T-helper 1 cell treated with Interleukin-12 subunit alpha and Interleukin-12 subunit beta and Interleukin-4 antibody, amounts not matched to agents 30 μg/mL and 1 μg/mL, for 36 hours (primary cell): Measurements from ENCODE around the gene FKBP14.

Experiments used
- H3K27ac Mint-ChIP-seq: one replicate; pipeline ENCODE4 v1.8.0; 2021; ENCODE audit warnings: mild to moderate bottlenecking, mixed read lengths
- H3K27me3 Mint-ChIP-seq: one replicate; pipeline ENCODE4 v1.8.0; 2021; ENCODE audit warnings: low read depth, mixed read lengths
- H3K36me3 Mint-ChIP-seq: one replicate; pipeline ENCODE4 v1.8.0; 2021; ENCODE audit warnings: low read depth, mixed read lengths
- H3K4me1 Mint-ChIP-seq: one replicate; pipeline ENCODE4 v1.8.0; 2021; ENCODE audit warnings: low read depth, mixed read lengths
- H3K4me3 Mint-ChIP-seq: one replicate; pipeline ENCODE4 v1.8.0; 2021; ENCODE audit warnings: mild to moderate bottlenecking, moderate library complexity, mixed read lengths
- H3K9me3 Mint-ChIP-seq: one replicate; pipeline ENCODE4 v1.8.0; 2021; ENCODE audit warnings: mixed read lengths

The FKBP14 gene

DNA sequence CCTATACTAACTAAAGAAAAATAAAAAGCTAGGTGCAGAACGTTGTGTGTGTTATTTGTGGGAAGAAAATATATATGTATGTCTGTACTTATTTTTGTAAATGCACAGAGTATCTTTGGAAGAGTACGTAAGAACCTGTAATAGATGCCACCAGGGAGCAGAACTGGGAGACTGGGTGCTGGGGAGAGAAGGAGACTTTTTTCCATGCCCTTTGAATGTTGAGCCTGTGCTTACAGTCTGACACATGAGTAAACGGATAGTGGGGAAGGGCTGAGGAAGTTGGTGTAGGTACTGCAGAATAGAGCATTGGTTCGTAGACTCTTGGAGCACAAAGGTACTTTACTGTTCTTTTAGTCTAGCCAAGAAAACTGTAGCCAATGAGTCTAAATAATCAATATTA lies 35.6 kb downstream of the FKBP14 start:
- peaks cover 58% of the 10 kb centered on the region for H3K27me3 Mint-ChIP-seq
- H3K4me1 Mint-ChIP-seq: no peaks in the 10 kb centered on the region
- H3K9me3 Mint-ChIP-seq: peaks cover 4% of the 10 kb centered on the region
- H3K36me3 Mint-ChIP-seq: no peaks in the 10 kb centered on the region
- no peak overlapping the region for H3K27ac Mint-ChIP-seq
- H3K4me3 Mint-ChIP-seq: peak overlapping the region; percentile 43

DNA sequence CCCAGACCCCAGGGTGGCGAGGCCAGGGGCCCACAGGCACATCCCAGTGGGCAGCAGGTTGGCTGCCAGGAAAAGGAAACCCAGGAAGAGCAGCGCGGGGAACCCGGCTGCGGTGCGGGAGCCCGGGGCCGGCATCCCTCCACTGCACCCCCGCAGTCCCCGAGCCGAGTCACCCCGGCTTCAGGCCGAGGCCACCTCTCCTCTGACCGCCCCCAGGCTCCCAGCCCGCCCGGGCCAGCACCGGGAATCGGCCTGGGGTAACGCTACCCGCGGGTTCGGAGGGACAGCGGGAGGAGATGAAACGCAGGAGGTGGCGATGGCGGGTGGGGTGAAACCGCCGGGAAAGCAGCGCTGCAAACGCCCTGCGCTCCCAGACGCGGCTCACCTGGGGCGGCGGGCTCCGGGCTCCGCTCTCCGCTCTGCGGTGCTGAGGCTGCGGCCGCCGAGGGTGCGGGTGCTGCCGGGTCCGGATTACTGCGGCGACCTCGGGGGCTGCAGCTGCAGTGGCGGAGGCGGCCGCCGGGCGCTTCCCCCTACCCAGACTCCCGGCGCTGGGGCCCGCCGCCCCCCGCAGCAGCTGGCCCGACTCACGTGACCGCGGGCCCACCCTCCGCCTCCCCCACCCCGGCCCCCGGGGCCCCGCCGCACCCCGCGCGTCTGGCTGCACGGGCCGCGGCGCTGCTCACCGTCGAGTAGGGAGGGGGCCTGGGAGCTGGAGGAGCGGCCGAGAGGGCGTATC lies 37.1 kb downstream of the FKBP14 start, which contains the start of gene SCRN1:
SCRN1 (minus strand) TSS at position 545 of the 739 bp plus-strand sequence. CDS start 20,734 bp downstream, outside the sequence.
- H3K36me3 Mint-ChIP-seq: no peaks in the 10 kb centered on the region
- peaks cover 4% of the 10 kb centered on the region for H3K9me3 Mint-ChIP-seq
- H3K4me3 Mint-ChIP-seq: peak within 1 kb of the TSS; percentile 53
- H3K27me3 Mint-ChIP-seq: peaks cover 62% of the 10 kb centered on the region
- H3K4me1 Mint-ChIP-seq: peaks cover 3% of the 10 kb centered on the region
- H3K27ac Mint-ChIP-seq: no peak within 1 kb of the TSS

DNA sequence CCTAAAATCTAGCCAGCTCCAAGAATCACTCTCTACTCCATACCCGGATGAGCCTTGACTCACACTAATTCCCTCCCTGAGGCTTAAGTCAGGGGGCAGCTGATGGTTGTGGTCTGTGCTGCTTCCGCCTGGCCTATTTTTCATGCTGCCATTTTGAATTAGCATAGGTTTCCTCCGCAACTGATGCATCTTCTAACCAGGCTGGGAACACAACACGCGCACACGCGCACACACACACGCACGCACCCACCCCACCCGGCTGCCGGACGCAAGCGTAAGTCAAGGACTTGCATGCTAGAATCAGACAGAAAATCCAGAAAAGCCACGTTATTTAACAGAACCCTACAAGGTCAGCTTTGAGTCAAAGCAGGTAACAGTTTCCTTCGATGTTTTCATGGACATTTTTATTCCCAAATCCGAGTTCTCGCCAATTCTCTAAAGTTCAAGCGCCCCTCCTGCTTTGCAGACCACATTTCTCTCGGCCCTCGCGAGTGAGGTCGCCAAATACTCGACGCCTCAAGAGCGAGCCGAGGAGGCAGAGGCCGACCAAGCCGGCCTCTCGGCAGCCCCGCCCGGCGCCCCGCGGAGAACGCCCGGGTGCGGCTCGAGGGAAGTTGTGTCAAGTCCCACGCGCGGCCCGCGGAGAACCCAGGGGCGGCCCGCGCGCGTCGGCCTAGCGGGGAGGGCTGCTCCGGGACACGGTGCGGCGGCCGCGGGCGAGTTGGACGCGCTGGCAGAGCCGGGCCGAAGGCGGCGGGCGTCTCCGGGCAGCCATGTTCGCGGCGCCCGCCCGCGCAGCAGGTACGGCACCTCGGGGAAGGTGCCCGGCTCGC lies 37.9 kb downstream of the FKBP14 start:
- H3K4me3 Mint-ChIP-seq: peak overlapping the region; percentile 49
- H3K36me3 Mint-ChIP-seq: no peaks in the 10 kb centered on the region
- H3K27me3 Mint-ChIP-seq: peaks cover 61% of the 10 kb centered on the region
- no peak overlapping the region for H3K27ac Mint-ChIP-seq
- H3K4me1 Mint-ChIP-seq: peaks cover 3% of the 10 kb centered on the region
- peaks cover 4% of the 10 kb centered on the region for H3K9me3 Mint-ChIP-seq

DNA sequence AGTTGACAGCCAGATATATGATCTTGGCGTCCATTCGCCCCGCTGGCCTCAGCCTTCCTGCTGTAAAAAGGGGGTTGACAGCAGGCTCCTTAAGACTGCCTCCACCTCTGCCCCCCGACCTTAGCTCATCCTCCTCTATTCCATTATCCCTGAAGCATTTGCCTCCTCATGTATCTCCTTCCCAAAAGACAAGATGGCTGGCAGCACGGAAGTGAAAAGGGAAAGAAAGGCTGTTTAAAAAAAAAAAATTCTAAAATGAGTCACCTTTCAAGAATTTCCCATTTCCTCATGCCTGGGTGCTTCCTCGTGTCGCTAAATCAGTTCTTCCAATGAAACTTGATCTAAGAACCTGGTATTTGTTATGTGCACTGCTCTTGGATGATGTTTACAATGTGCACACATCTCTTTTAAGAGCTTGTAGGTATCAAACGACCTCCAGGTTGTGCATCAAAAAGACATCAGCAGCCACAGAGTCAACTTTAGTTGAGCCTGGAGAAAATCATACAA lies 38.6 kb downstream of the FKBP14 start:
- Mint-ChIP-seq H3K9me3 (no peaks in the 10 kb centered on the region), H3K27me3 (peaks cover 59% of the 10 kb centered on the region), H3K36me3 (no peaks in the 10 kb centered on the region), H3K4me1 (peaks cover 3% of the 10 kb centered on the region), H3K4me3 (no peak overlapping the region), H3K27ac (no peak overlapping the region)

DNA sequence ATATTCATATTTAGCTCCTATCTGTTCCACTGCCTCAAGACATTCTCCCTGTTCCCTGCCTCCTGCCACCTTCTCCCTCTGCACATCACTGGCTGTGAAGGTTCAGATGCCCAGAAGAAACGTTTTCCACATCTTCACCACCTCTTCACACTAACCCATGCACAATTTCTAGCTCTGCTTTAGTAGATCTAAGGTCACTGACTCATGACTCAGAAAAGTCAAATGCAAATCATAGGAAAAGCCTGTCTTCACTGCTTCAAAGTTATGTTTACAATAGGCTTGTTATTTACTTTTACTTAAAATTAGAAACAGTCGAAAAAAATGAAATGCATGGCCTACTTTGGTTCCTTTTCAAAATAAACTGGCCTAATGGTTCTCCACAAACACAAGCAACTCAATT lies 39.4 kb downstream of the FKBP14 start:
- Mint-ChIP-seq H3K4me3 (no peak overlapping the region), H3K27me3 (peaks cover 55% of the 10 kb centered on the region), H3K27ac (no peak overlapping the region)

DNA sequence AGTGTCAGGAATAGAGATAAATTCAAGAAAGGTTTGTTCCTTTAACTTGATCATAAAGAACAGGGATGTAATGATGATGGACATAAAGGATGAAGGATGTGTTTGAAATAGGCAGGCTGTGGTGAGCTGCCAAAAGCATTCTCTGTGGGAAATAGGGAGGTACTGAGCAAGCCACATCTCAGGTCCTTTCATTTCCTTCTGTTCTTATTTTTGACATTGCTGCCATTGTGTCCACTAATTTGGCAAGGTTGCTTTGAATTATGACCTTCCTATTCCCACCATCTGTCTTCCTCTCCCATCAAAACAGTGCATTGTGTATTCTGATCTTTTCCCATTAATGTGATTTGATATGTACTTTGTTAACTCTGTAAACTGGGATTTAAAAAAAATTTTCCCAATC lies 46.4 kb downstream of the FKBP14 start:
- no peaks in the 10 kb centered on the region for H3K36me3 Mint-ChIP-seq

More for the DNA sequence above, 39.4 kb downstream of the FKBP14 start:
- Mint-ChIP-seq H3K36me3 (no peaks in the 10 kb centered on the region), H3K9me3 (no peaks in the 10 kb centered on the region), H3K4me1 (peaks cover 3% of the 10 kb centered on the region)

DNA sequence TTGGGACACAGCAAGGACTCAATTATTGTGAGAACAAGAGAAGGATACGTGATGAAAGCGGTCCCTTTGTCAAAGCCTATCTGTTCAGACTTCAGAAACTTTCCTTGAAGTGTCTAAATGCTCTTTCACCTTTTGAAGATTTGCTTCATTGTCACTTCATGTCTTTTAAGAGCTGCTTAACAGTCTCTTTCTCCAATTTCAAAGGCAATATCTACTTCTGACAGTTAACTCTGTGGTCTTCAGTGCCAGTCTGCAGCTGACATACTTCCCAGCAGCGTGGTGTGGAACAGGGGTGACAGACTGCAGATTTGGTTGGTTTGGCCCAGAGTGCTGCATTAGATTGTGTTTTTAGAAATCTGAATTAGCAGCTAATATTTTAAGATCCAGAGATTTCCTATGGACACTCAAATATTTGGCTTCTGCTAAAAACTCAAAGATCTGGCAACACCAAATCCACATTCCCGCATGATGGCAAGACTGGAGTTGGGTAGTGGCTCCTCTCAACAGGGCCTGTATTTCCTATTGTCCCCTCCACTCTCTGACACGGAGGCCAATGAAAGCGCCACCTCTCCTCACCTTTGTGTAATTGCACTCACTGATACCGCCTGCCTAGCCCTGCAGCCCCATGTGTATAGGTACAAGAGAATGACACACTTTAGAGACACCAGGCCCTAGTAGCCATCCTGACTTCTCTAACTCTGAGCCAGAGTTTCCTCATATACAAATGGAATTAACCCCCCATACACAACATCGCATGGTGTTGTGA lies 48.4 kb downstream of the FKBP14 start:
- H3K4me1 Mint-ChIP-seq: no peaks in the 10 kb centered on the region
- H3K9me3 Mint-ChIP-seq: no peaks in the 10 kb centered on the region
- H3K27me3 Mint-ChIP-seq: peaks cover 25% of the 10 kb centered on the region
- no peak overlapping the region for H3K27ac Mint-ChIP-seq
- no peaks in the 10 kb centered on the region for H3K36me3 Mint-ChIP-seq
- no peak overlapping the region for H3K4me3 Mint-ChIP-seq

More for the DNA sequence above, 46.4 kb downstream of the FKBP14 start:
- no peak overlapping the region for H3K27ac Mint-ChIP-seq
- no peaks in the 10 kb centered on the region for H3K9me3 Mint-ChIP-seq
- H3K27me3 Mint-ChIP-seq: peaks cover 30% of the 10 kb centered on the region
- H3K4me3 Mint-ChIP-seq: no peak overlapping the region
- no peaks in the 10 kb centered on the region for H3K4me1 Mint-ChIP-seq

DNA sequence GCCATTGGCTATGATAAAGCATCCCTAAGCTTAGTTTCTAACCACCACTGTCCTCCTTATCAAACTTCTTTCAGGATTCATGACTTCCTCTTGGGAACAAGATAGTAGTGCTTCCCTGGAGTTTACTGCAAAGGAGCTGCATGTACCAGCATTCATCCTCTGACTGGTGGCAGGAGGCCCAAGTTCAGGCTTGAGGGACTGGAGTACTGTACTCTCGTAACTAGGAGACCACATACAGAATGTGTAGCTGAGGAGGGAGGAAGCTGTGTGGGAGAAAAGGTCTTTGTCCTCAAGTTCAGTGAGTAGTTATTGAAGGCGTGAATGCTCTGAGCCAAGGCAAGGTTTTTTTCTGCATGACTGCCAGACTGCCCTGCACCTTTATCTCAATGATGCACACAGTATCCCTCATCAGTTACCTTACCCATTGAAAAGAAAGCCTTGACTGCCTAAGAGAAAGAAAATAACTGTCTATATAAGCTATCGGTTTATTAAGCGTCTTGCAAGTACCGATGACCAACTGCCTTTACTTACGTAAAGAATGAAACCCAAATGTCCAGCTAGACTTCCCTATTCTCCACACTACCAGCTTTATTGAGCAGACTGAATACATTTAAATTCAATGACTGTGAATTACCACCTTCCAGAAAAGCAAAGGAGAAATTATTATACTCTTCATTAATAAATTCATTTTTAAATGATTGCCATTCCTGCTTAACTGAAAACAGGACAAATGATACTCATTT lies 49.7 kb downstream of the FKBP14 start:
- Mint-ChIP-seq H3K9me3 (no peaks in the 10 kb centered on the region), H3K27ac (no peak overlapping the region), H3K36me3 (no peaks in the 10 kb centered on the region), H3K4me1 (no peaks in the 10 kb centered on the region), H3K27me3 (peaks cover 22% of the 10 kb centered on the region), H3K4me3 (no peak overlapping the region)

DNA sequence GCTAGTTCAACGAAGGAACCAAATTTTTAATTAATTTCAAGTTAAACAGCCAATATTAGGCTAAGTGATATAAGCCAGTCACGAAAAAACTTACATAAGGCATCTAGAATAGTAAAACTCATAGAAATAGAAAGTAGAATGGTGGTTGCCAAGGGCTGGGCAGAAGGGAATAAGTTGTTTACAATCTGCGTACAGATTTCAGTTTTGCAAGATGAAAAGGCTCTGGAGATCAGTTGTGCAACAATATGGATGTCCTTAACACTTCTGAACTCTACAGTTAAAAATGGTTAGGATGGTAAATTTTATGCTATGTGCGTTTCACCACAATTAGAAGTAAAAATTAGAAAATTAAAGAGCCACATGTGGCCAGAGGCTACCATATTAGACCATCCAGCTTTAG lies 50.2 kb downstream of the FKBP14 start:
- Mint-ChIP-seq H3K27ac (no peak overlapping the region), H3K27me3 (peaks cover 22% of the 10 kb centered on the region), H3K9me3 (no peaks in the 10 kb centered on the region), H3K4me3 (no peak overlapping the region), H3K36me3 (no peaks in the 10 kb centered on the region), H3K4me1 (no peaks in the 10 kb centered on the region)

DNA sequence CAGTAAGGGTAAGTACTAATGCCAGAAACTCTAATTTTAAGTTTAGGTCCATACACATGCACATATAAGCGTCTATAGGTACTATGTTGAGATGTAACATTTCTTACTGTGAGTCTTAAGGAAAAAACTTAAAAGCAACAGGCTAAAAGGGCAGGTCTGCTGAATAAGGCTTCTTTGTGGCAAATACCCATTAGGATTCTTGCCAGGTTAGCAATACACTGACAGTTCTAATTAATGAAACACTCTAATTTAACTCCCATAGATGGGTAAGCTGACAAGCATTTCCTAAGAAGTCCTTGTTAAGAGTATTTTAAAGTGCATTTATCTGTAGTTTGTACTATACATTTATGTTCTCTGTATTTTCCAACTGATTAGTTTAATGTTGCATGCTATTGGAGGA lies 50.9 kb downstream of the FKBP14 start:
- Mint-ChIP-seq H3K27ac (no peak overlapping the region), H3K4me1 (no peaks in the 10 kb centered on the region), H3K36me3 (no peaks in the 10 kb centered on the region), H3K27me3 (peaks cover 19% of the 10 kb centered on the region), H3K9me3 (no peaks in the 10 kb centered on the region), H3K4me3 (no peak overlapping the region)

DNA sequence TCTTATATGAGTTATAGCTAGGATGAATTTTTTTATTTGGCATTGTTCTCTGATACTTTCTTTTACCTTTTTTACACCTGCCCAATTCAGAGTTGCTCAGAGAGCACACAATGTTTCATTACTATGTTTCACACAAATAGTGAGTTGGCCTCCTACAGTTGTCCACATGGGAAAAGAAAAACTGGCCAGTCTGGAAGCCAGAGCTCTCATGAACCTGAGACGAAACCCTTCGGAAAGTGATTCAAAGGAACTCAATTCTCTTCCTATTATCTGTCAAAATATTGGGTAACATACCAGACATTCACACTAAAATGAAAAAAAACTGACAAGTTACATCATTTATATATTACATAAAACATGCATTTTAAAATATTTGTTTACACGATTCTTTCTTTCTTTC lies 52.2 kb downstream of the FKBP14 start:
- H3K4me1 Mint-ChIP-seq: no peaks in the 10 kb centered on the region
- no peaks in the 10 kb centered on the region for H3K36me3 Mint-ChIP-seq
- no peak overlapping the region for H3K27ac Mint-ChIP-seq
- peaks cover 13% of the 10 kb centered on the region for H3K27me3 Mint-ChIP-seq
- H3K4me3 Mint-ChIP-seq: no peak overlapping the region
- no peaks in the 10 kb centered on the region for H3K9me3 Mint-ChIP-seq

DNA sequence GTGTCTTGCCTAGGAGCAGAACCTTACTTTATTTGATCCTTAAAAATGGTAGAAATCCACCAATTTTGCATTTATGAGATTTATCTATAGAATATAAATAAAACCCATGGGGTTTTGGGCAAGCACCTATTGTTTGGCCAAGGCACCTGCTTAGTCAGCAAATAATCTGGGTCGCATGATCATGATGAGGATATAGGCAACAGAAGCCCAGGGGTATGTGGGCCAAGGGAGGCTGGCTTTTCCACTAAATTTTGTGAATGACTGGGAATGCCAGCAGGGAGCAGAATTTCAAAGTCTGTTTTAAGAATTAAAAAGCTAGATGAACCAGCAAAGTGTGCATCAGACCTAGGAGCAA lies 54.2 kb downstream of the FKBP14 start:
- Mint-ChIP-seq H3K27me3 (peaks cover 14% of the 10 kb centered on the region), H3K4me1 (no peaks in the 10 kb centered on the region), H3K9me3 (no peaks in the 10 kb centered on the region), H3K27ac (no peak overlapping the region), H3K36me3 (no peaks in the 10 kb centered on the region), H3K4me3 (no peak overlapping the region)

DNA sequence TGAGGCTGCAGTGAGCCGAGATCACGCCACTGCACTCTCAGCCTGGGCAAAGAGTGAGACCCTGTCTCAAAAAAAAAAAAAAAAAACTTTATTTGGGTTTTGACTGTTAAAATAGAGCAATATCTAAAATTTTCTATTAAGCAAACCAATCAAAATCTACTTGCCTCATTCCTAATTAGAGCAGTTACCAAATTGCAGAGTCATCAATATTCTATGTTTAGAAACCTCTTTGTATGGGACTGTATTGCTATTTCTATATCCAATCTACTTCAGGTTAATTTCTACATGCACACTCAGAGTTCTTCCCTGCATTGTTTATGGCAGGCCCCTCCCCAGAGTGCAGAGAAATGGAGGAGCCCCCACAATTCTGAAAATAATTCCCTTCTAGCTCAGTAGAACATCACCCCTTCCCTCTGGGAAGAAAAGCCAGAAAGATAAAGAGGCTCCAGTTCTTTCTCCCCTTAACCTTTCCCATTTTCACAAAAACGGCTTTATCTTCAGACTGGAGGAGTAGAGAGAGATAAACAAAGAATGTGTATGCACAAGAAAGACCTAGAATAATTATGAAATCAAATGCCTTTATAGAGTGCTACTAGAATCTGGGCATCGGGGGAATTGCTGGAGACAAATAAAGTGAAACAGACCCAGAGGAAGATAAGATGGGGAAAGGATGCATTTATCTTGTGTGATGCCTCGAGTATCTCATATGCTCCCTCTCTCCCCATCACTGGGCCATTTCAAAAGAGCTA lies 54.8 kb downstream of the FKBP14 start:
- Mint-ChIP-seq H3K4me3 (no peak overlapping the region), H3K27me3 (peaks cover 14% of the 10 kb centered on the region), H3K27ac (no peak overlapping the region), H3K4me1 (no peaks in the 10 kb centered on the region), H3K36me3 (no peaks in the 10 kb centered on the region), H3K9me3 (no peaks in the 10 kb centered on the region)
